Parathyroid adenoma (tissue), 2 donors: ENCODE data around the gene GRIK1.

Experiments used
- H2AFZ ChIP-seq: fragments of 300-600 bp; sonication (generic); one replicate; pipeline ENCODE4 v1.7.0; 2017; ENCODE audit warnings: antibody characterized with exemption, mild to moderate bottlenecking
- H3K27ac ChIP-seq: fragments of 300-600 bp; sonication (generic); one replicate; pipeline ENCODE4 v1.7.0; 2017
- H3K27me3 ChIP-seq: fragments of 300-600 bp; sonication (generic); one replicate; pipeline ENCODE4 v1.7.0; 2017; ENCODE audit warnings: low read length; ENCODE audit not compliant: control insufficient read depth, insufficient read depth
- H3K36me3 ChIP-seq: fragments of 300-600 bp; sonication (generic); one replicate; pipeline ENCODE4 v1.7.0; 2017; ENCODE audit warnings: low read length; ENCODE audit not compliant: control insufficient read depth, insufficient read depth
- H3K4me1 ChIP-seq: fragments of 300-600 bp; sonication (generic); one replicate; pipeline ENCODE4 v1.7.0; 2017; ENCODE audit warnings: control low read depth
- H3K4me2 ChIP-seq: fragments of 300-600 bp; sonication (generic); one replicate; pipeline ENCODE4 v1.7.0; 2017; ENCODE audit warnings: low read length
- H3K4me3 ChIP-seq: fragments of 300-600 bp; sonication (generic); one replicate; pipeline ENCODE4 v1.7.0; 2017; ENCODE audit warnings: low read depth, low read length
- H3K79me2 ChIP-seq: fragments of 300-600 bp; sonication (generic); one replicate; pipeline ENCODE4 v1.7.0; 2017; ENCODE audit warnings: control low read depth
- H3K9ac ChIP-seq: fragments of 300-600 bp; sonication (generic); one replicate; pipeline ENCODE4 v1.7.0; 2017; ENCODE audit warnings: mild to moderate bottlenecking
- H3K9me3 ChIP-seq: fragments of 300-600 bp; sonication (generic); one replicate; pipeline ENCODE4 v1.7.0; 2017; ENCODE audit warnings: low read length; ENCODE audit not compliant: control insufficient read depth
- TF ChIP-seq, protein P1 (sequence below): fragments of 300-600 bp; sonication (generic); IDR thresholded peaks from one replicate; pipeline ENCODE4 v1.7.0; 2017; ENCODE audit warnings: antibody characterized with exemption, mild to moderate bottlenecking
- donor health status: primary hyperparathyroidism.

GRIK1 gene

DNA sequence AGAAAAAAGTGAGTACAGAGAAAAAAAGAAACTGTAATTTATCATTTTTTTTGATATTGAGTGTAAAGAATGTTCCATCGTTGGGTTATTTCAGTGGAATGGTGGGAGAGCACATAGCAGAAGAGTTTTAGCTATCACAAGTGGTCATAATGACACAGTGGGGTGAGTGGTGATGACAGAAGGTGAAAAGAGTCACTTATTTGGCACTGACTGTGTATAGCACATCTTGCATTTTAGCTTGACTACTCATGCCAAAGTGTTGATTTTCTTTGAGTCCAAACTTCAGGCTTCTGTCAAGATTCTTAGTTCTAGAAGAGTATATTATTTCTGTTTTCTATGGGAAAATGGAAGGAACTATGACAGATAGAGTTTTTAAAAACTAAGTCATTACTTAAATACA lies 261.2 kb downstream of the GRIK1 start:
- Histone ChIP-seq H3K9me3 (no peaks in the 10 kb centered on the region), H3K4me1 (no peaks in the 10 kb centered on the region), H2AFZ (no peak overlapping the region), H3K4me3 (no peak overlapping the region), H3K27me3 (no peaks in the 10 kb centered on the region), H3K9ac (no peak overlapping the region), H3K79me2 (no peaks in the 10 kb centered on the region), H3K4me2 (no peak overlapping the region), H3K27ac (no peak overlapping the region), H3K36me3 (no peaks in the 10 kb centered on the region)
- TF ChIP-seq, protein P1, sequence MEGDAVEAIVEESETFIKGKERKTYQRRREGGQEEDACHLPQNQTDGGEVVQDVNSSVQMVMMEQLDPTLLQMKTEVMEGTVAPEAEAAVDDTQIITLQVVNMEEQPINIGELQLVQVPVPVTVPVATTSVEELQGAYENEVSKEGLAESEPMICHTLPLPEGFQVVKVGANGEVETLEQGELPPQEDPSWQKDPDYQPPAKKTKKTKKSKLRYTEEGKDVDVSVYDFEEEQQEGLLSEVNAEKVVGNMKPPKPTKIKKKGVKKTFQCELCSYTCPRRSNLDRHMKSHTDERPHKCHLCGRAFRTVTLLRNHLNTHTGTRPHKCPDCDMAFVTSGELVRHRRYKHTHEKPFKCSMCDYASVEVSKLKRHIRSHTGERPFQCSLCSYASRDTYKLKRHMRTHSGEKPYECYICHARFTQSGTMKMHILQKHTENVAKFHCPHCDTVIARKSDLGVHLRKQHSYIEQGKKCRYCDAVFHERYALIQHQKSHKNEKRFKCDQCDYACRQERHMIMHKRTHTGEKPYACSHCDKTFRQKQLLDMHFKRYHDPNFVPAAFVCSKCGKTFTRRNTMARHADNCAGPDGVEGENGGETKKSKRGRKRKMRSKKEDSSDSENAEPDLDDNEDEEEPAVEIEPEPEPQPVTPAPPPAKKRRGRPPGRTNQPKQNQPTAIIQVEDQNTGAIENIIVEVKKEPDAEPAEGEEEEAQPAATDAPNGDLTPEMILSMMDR = no peak

DNA sequence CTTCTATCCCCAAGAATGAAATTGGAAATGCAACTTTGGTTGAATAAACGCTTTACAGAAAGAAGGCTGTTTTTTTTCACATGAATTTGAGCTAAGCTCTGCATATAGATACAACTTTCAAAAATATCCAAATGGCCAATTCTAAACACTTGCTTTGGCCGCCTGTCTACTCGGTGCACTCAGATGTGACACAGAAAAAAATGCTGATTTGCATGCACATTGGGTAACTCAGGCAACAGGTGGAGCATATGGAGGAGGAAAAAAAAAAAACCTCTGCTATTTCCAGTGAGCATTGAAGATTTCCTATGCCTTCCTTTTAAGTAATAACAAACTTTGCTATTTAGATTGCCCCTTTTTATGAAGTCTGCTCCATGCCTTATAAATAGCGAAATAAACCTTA lies 262.5 kb downstream of the GRIK1 start:
- Histone ChIP-seq H3K9me3 (no peaks in the 10 kb centered on the region), H3K4me3 (no peak overlapping the region), H3K4me2 (no peak overlapping the region), H3K27ac (no peak overlapping the region), H3K36me3 (no peaks in the 10 kb centered on the region), H3K79me2 (no peaks in the 10 kb centered on the region), H2AFZ (no peak overlapping the region), H3K27me3 (no peaks in the 10 kb centered on the region), H3K9ac (no peak overlapping the region), H3K4me1 (no peaks in the 10 kb centered on the region)
- TF ChIP-seq, protein P1 = no peak

DNA sequence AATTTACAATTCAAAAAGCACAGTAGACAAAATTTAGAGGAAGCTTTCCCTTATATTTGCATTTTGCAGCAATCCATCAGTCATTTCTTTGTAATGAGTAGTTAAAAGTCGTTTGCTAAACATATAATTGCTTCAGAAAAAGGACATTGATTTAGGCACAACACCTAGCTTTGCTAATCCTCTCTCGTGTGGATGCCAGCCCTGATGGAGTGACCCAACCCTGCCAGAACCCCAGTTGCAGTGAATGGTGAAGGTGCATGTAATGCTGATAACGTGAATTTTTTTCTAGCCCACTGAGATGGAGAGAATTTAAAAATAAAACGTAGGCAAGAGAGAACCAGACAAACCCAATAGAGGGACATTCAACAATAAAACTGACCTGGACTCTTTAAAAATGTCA lies 263.4 kb downstream of the GRIK1 start:
- Histone ChIP-seq H3K9ac (no peak overlapping the region), H3K27me3 (no peaks in the 10 kb centered on the region), H3K27ac (no peak overlapping the region), H3K79me2 (no peaks in the 10 kb centered on the region), H3K36me3 (no peaks in the 10 kb centered on the region), H3K4me1 (no peaks in the 10 kb centered on the region), H3K9me3 (no peaks in the 10 kb centered on the region), H3K4me3 (no peak overlapping the region), H3K4me2 (no peak overlapping the region), H2AFZ (no peak overlapping the region)
- TF ChIP-seq, protein P1 = no peak

DNA sequence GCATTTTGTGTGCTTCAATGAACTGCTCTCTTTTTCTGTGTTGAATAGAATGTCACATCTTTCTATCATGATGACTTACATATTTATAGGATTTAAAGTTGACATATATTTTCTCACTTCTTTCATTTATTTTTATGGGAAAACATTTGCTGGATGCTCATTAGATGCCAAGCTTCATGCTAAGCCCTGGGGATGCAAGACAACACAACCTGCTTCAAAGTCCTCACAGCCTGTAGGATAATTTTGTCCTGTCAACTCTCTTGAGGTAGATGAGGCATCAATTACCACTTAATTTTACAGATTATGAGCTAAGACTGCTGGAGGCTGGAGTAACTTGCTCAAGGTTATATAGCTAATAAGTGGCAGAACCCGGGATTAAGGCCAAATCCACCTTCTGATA lies 264.3 kb downstream of the GRIK1 start:
- TF ChIP-seq, protein P1 = no peak
- H3K4me1 ChIP-seq = no peaks in the 10 kb centered on the region
- no peaks in the 10 kb centered on the region for H3K9me3 ChIP-seq
- H3K79me2 ChIP-seq = no peaks in the 10 kb centered on the region
- H3K36me3 ChIP-seq = no peaks in the 10 kb centered on the region
- no peak overlapping the region for H2AFZ ChIP-seq
- H3K9ac ChIP-seq = no peak overlapping the region
- H3K4me3 ChIP-seq = no peak overlapping the region
- H3K27ac ChIP-seq = no peak overlapping the region
- H3K27me3 ChIP-seq = no peaks in the 10 kb centered on the region
- H3K4me2 ChIP-seq = no peak overlapping the region

DNA sequence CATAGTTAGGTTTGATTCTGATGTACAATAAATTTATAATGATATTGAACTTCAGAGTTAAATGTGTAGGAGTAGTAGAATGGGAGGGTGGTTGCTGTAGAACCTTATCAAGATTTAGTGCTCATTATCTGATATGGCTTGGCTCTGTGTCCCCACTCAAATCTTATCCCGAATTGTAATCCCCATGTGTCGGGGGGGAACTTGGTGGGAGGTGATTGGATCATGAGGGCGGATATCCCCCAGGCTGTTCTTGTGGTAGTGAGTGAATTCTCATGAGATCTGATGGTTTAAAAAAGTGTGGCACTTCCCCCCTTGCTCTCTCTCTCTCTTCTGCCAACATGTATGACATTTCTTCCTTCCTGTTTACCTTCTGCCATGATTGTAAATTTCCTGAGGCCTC lies 265.5 kb downstream of the GRIK1 start:
- Histone ChIP-seq H2AFZ (no peak overlapping the region), H3K9me3 (no peaks in the 10 kb centered on the region), H3K27ac (no peak overlapping the region), H3K36me3 (no peaks in the 10 kb centered on the region), H3K4me3 (no peak overlapping the region), H3K27me3 (no peaks in the 10 kb centered on the region), H3K4me2 (no peak overlapping the region), H3K79me2 (no peaks in the 10 kb centered on the region), H3K4me1 (no peaks in the 10 kb centered on the region), H3K9ac (no peak overlapping the region)
- TF ChIP-seq, protein P1 = no peak
